ENCODE results near the gene HECTD2.

DNA sequence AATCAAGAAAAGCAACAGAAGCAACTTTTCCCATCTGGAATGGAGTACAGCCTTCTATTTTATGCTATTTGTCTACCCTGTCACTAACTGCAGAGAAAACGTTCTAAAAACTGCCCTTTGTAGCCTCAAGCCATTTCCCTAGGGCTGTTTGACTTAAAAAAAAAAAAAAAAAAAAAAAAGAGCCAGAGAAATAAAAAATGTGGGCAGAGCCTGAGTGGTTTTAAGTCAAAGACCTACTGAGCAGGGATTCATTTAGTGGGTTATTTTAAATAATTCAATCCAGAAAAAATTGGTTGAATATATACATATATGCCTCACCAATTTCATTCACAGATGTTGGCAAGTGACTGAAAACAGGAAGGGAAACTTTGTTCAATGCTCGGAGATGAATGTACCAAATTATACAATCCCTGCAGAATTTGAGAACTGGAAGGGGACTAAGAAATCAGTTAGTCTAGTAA lies 147.5 kb downstream of the HECTD2 start:
- TF ChIP-seq, protein P1, sequence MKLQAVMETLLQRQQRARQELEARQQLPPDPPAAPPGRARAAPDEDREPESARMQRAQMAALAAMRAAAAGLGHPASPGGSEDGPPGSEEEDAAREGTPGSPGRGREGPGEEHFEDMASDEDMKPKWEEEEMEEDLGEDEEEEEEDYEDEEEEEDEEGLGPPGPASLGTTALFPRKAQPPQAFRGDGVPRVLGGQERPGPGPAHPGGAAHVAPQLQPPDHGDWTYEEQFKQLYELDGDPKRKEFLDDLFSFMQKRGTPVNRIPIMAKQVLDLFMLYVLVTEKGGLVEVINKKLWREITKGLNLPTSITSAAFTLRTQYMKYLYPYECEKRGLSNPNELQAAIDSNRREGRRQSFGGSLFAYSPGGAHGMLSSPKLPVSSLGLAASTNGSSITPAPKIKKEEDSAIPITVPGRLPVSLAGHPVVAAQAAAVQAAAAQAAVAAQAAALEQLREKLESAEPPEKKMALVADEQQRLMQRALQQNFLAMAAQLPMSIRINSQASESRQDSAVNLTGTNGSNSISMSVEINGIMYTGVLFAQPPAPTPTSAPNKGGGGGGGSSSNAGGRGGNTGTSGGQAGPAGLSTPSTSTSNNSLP (IDR thresholded peaks at IDR 0.05; ENCODE audit: borderline replicate concordance, low read depth, low read length), result no peak
- TF ChIP-seq GTF2E2 (tag; IDR thresholded peaks at IDR 0.05), result no peak
- no peak for TF ChIP-seq RFX1 (IDR thresholded peaks at IDR 0.05)
- no peak for TF ChIP-seq JUN (IDR thresholded peaks at IDR 0.05; ENCODE audit: borderline replicate concordance, low read depth, low read length)
- TF ChIP-seq JUN (CRISPR knock-in tag; IDR thresholded peaks at IDR 0.05; ENCODE audit: borderline replicate concordance), result no peak
- no peak for TF ChIP-seq PML (IDR thresholded peaks at IDR 0.05; ENCODE audit: low read length)
- TF ChIP-seq ZNF778 (CRISPR knock-in tag; IDR thresholded peaks at IDR 0.05), result no peak
- TF ChIP-seq, protein P2, sequence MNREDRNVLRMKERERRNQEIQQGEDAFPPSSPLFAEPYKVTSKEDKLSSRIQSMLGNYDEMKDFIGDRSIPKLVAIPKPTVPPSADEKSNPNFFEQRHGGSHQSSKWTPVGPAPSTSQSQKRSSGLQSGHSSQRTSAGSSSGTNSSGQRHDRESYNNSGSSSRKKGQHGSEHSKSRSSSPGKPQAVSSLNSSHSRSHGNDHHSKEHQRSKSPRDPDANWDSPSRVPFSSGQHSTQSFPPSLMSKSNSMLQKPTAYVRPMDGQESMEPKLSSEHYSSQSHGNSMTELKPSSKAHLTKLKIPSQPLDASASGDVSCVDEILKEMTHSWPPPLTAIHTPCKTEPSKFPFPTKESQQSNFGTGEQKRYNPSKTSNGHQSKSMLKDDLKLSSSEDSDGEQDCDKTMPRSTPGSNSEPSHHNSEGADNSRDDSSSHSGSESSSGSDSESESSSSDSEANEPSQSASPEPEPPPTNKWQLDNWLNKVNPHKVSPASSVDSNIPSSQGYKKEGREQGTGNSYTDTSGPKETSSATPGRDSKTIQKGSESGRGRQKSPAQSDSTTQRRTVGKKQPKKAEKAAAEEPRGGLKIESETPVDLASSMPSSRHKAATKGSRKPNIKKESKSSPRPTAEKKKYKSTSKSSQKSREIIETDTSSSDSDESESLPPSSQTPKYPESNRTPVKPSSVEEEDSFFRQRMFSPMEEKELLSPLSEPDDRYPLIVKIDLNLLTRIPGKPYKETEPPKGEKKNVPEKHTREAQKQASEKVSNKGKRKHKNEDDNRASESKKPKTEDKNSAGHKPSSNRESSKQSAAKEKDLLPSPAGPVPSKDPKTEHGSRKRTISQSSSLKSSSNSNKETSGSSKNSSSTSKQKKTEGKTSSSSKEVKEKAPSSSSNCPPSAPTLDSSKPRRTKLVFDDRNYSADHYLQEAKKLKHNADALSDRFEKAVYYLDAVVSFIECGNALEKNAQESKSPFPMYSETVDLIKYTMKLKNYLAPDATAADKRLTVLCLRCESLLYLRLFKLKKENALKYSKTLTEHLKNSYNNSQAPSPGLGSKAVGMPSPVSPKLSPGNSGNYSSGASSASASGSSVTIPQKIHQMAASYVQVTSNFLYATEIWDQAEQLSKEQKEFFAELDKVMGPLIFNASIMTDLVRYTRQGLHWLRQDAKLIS (CRISPR knock-in tag; IDR thresholded peaks at IDR 0.05), result no peak
- TF ChIP-seq, protein P3, sequence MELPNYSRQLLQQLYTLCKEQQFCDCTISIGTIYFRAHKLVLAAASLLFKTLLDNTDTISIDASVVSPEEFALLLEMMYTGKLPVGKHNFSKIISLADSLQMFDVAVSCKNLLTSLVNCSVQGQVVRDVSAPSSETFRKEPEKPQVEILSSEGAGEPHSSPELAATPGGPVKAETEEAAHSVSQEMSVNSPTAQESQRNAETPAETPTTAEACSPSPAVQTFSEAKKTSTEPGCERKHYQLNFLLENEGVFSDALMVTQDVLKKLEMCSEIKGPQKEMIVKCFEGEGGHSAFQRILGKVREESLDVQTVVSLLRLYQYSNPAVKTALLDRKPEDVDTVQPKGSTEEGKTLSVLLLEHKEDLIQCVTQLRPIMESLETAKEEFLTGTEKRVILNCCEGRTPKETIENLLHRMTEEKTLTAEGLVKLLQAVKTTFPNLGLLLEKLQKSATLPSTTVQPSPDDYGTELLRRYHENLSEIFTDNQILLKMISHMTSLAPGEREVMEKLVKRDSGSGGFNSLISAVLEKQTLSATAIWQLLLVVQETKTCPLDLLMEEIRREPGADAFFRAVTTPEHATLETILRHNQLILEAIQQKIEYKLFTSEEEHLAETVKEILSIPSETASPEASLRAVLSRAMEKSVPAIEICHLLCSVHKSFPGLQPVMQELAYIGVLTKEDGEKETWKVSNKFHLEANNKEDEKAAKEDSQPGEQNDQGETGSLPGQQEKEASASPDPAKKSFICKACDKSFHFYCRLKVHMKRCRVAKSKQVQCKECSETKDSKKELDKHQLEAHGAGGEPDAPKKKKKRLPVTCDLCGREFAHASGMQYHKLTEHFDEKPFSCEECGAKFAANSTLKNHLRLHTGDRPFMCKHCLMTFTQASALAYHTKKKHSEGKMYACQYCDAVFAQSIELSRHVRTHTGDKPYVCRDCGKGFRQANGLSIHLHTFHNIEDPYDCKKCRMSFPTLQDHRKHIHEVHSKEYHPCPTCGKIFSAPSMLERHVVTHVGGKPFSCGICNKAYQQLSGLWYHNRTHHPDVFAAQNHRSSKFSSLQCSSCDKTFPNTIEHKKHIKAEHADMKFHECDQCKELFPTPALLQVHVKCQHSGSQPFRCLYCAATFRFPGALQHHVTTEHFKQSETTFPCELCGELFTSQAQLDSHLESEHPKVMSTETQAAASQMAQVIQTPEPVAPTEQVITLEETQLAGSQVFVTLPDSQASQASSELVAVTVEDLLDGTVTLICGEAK (IDR thresholded peaks at IDR 0.05), result no peak
- TF ChIP-seq, protein P3 (CRISPR knock-in tag; IDR thresholded peaks at IDR 0.05), result no peak
- TF ChIP-seq MEF2D (tag; conservative IDR thresholded peaks at IDR 0.05; ENCODE audit: low read depth), result no peak
- TF ChIP-seq ZNF23 (CRISPR knock-in tag; IDR thresholded peaks at IDR 0.05), result no peak

Data from K562 (cell line).